Sigmoid colon (tissue), 7 donors: ENCODE data around the gene STAT4. TPM values are rescaled to one million over a fixed set of nuclear protein-coding genes. Genes with fewer than 3 reads are reported as not detected.

Experiments
- DNase-seq: peaks from one replicate; pipeline ENCODE4 v3.0.0-alpha.2; 2019
- H3K27ac ChIP-seq, 4 donors: fragments of 200-600 bp; sonication (generic); one replicate each; pipeline ENCODE4 v1.5.1; 2016 to 2019; ENCODE audit warnings: mild to moderate bottlenecking in 1 of 4
- H3K27me3 ChIP-seq, 3 donors: fragments of 200-600 bp; sonication (generic); one replicate each; pipeline ENCODE4 v1.5.1; 2019; ENCODE audit warnings: mild to moderate bottlenecking in 1 of 3
- H3K36me3 ChIP-seq, 4 donors: fragments of 200-600 bp; sonication (generic); one replicate each; pipeline ENCODE4 v1.5.1; 2016 to 2019
- H3K4me1 ChIP-seq, 4 donors: fragments of 200-600 bp; sonication (generic); one replicate each; pipeline ENCODE4 v1.5.1; 2017 to 2019
- H3K4me3 ChIP-seq, 4 donors: fragments of 200-600 bp; sonication (generic); one replicate each; pipeline ENCODE4 v1.5.1; 2017 to 2019; ENCODE audit warnings: mild to moderate bottlenecking in 2 of 4, moderate library complexity in 1 of 4
- H3K9me3 ChIP-seq, 4 donors: fragments of 200-600 bp in 3 of 4; sonication (generic) in 3 of 4; one replicate each; pipeline versions ENCODE4 v1.5.1 to v1.6.1; 2013 to 2019
- CTCF ChIP-seq, 4 experiments: fragments of 450-650 bp in 3 of 4; fragments of 200-600 bp in 1 of 4; IDR thresholded peaks; one replicate each; pipeline ENCODE4 v1.5.1; 2016 to 2019; ENCODE audit warnings: antibody characterized with exemption in 4 of 4, mild to moderate bottlenecking in 3 of 4, moderate library complexity in 2 of 4
- EP300 ChIP-seq, 4 donors: sonication (generic); formaldehyde crosslinking; IDR thresholded peaks; one replicate each; pipeline ENCODE4 v1.6.1; 2017; ENCODE audit warnings: antibody characterized with exemption in 4 of 4
- POLR2A ChIP-seq, 2 donors: fragments of 450-650 bp; IDR thresholded peaks; one replicate each; pipeline ENCODE4 v1.6.1; 2016; ENCODE audit warnings: antibody characterized with exemption in 2 of 2, mild to moderate bottlenecking in 2 of 2, moderate library complexity in 2 of 2
- POLR2AphosphoS5 ChIP-seq, 4 donors: sonication (generic); formaldehyde crosslinking; IDR thresholded peaks; one replicate each; pipeline ENCODE4 v1.6.1; 2017; ENCODE audit warnings: antibody characterized with exemption in 4 of 4
- WGBS, 2 donors: extraction: QIAGEN DNeasy Blood & Tissue Kit; methylation state at CpG; one replicate each; pipeline ENCODE4 v1.1.7; 2013; 5-methylcytosine and 5-hydroxymethylcytosine counted together
- intact Hi-C: fragments of 100-400 bp; cut with DNase I; formaldehyde crosslinking; loops from one replicate; pipeline ENCODE4 v1.15.1; 2023
- polyA plus RNA-seq, 3 donors: library from polyadenylated mRNA; stranded (reverse); fragments of 200-250 nt; gene quantifications; one replicate each; pipeline ENCODE4 v1.2.3, GENCODE V29; 2013
- total RNA-seq, 4 donors: library from RNA; depleted of rRNA; stranded (reverse); fragments of >200 nt; gene quantifications; one replicate each; pipeline ENCODE4 v1.1.0, GENCODE V29; 2016
- donor health status: healthy with polysubstance abuse.
- donor health status: Bipolar disorder and iron deficiency.
- donor health status: healthy.

Gene STAT4
- total and polyA plus RNA-seq, 7 donors = 0.46 to 4.6 (median 0.70) TPM; not detected in 1

- Histone ChIP-seq H3K4me3 (no peak overlapping the region), H3K36me3 (no peaks in the 10 kb centered on the region), H3K4me1 (peaks cover 0 to 23% (median 11%) of the 10 kb centered on the region in 4 donors), H3K27me3 (no peaks in the 10 kb centered on the region), H3K9me3 (no peaks in the 10 kb centered on the region), H3K27ac (peak overlapping the region in 2 of 4 donors; percentile 90 to 96)
- no peak for DNase-seq
- 89 to 97% methylated on average over 3 of the region's 3 CpGs for WGBS, 2 donors
- intact Hi-C loops = loop anchor here (10.0 kb wide), 1 partner anchor 375 kb away; the partner anchor contains the start of gene NAB1
- no peak for TF ChIP-seq POLR2A (IDR thresholded peaks at IDR 0.05)
Observed at GRCh38 chr2:191019376-191019775, 131.4 kb downstream of the STAT4 start.

GRCh38 chr2:191018643-191019119 lies 132.1 kb downstream of the STAT4 start:
- intact Hi-C loops = loop anchor here (10.0 kb wide), 1 partner anchor 374 kb away; the partner anchor contains the start of gene NAB1
- H3K9me3 ChIP-seq = no peaks in the 10 kb centered on the region
- WGBS, 2 donors = 78 to 84% methylated on average over 3 of the region's 3 CpGs

GRCh38 chr2:191018048-191018447 lies 132.7 kb downstream of the STAT4 start:
- no peak overlapping the region for H3K27ac ChIP-seq
- H3K4me1 ChIP-seq = peaks cover 0 to 28% (median 13%) of the 10 kb centered on the region in 4 donors
- TF ChIP-seq EP300 (IDR thresholded peaks at IDR 0.05) = no peak
- TF ChIP-seq POLR2A (IDR thresholded peaks at IDR 0.05) = no peak
- no peak for TF ChIP-seq CTCF (IDR thresholded peaks at IDR 0.05)
- TF ChIP-seq POLR2AphosphoS5 (IDR thresholded peaks at IDR 0.05) = no peak
- no peaks in the 10 kb centered on the region for H3K9me3 ChIP-seq
- DNase-seq = no peak
- no peaks in the 10 kb centered on the region for H3K36me3 ChIP-seq
- intact Hi-C loops = loop anchor here (10.0 kb wide), 1 partner anchor 373 kb away; the partner anchor contains the start of gene NAB1
- WGBS, 2 donors = 92 to 95% methylated on average over 1 of the region's 1 CpG
- no peak overlapping the region for H3K4me3 ChIP-seq
- H3K27me3 ChIP-seq = no peaks in the 10 kb centered on the region

More at GRCh38 chr2:191018643-191019119, 132.1 kb downstream of the STAT4 start:
- peaks cover 0 to 24% (median 11%) of the 10 kb centered on the region in 4 donors for H3K4me1 ChIP-seq
- H3K36me3 ChIP-seq = no peaks in the 10 kb centered on the region
- H3K27ac ChIP-seq = no peak overlapping the region
- DNase-seq = no peak
- no peaks in the 10 kb centered on the region for H3K27me3 ChIP-seq
- no peak overlapping the region for H3K4me3 ChIP-seq
- TF ChIP-seq EP300 (IDR thresholded peaks at IDR 0.05) (no peak), POLR2AphosphoS5 (IDR thresholded peaks at IDR 0.05) (no peak), POLR2A (IDR thresholded peaks at IDR 0.05) (no peak), CTCF (IDR thresholded peaks at IDR 0.05) (no peak)

GRCh38 chr2:191015831-191016230 lies 135.0 kb downstream of the STAT4 start:
- Histone ChIP-seq H3K4me3 (no peak overlapping the region), H3K4me1 (peaks cover 0 to 42% (median 26%) of the 10 kb centered on the region in 4 donors), H3K36me3 (no peaks in the 10 kb centered on the region), H3K9me3 (no peaks in the 10 kb centered on the region), H3K27ac (no peak overlapping the region), H3K27me3 (no peaks in the 10 kb centered on the region)
- 91% methylated on average over 8 of the region's 8 CpGs for WGBS, 2 donors
- DNase-seq = no peak
- TF ChIP-seq CTCF (IDR thresholded peaks at IDR 0.05) = no peak
- TF ChIP-seq EP300 (IDR thresholded peaks at IDR 0.05) = no peak
- TF ChIP-seq POLR2A (IDR thresholded peaks at IDR 0.05) = no peak
- TF ChIP-seq POLR2AphosphoS5 (IDR thresholded peaks at IDR 0.05) = no peak
- intact Hi-C loops = loop anchor here (2.0 to 10.0 kb wide), 2 partner anchors 371 to 661 kb away; partner anchors contain the start of gene NAB1

- intact Hi-C loops = loop anchor here (2.0 to 10.0 kb wide), 2 partner anchors 370 to 662 kb away; partner anchors contain the start of gene NAB1
- Histone ChIP-seq H3K4me3 (no peak overlapping the region), H3K9me3 (no peaks in the 10 kb centered on the region), H3K4me1 (peaks cover 0 to 40% (median 26%) of the 10 kb centered on the region in 4 donors), H3K36me3 (no peaks in the 10 kb centered on the region), H3K27me3 (no peaks in the 10 kb centered on the region), H3K27ac (peak overlapping the region in 1 of 4 donors; percentile 95)
- no peak for DNase-seq
- WGBS, 2 donors = 70 to 90% methylated on average over 2 of the region's 2 CpGs
- TF ChIP-seq POLR2AphosphoS5 (IDR thresholded peaks at IDR 0.05) = no peak
- no peak for TF ChIP-seq POLR2A (IDR thresholded peaks at IDR 0.05)
Observed at GRCh38 chr2:191015239-191015638, 135.6 kb downstream of the STAT4 start.
